Fibroblast of skin of left biceps (primary cell): ENCODE results near the gene BSN.

Experiments
- DNase-seq, 2 experiments: peaks; one replicate each; pipeline ENCODE4 v3.0.0-alpha.2; 2013; ENCODE audit warnings: low read depth in 2 of 2

BSN gene

GRCh38 chr3:49629451-49629850, 75.2 kb downstream of the BSN start:
- DNase-seq, result no peak

GRCh38 chr3:49629866-49630265, 75.6 kb downstream of the BSN start:
- DNase-seq, result no peak

GRCh38 chr3:49630784-49631183, 76.5 kb downstream of the BSN start:
- DNase-seq, result no peak

GRCh38 chr3:49634736-49635135, 80.5 kb downstream of the BSN start:
- DNase-seq, result no peak

- DNase-seq, result no peak
Observed at GRCh38 chr3:49636883-49637609, 82.8 kb downstream of the BSN start.

GRCh38 chr3:49638445-49638844, 84.2 kb downstream of the BSN start:
- no peak for DNase-seq

GRCh38 chr3:49639551-49639950, 85.3 kb downstream of the BSN start:
- no peak for DNase-seq

GRCh38 chr3:49641292-49641691, 87.0 kb downstream of the BSN start:
- no peak for DNase-seq

- DNase-seq, result no peak
Observed at GRCh38 chr3:49641921-49642707, 87.8 kb downstream of the BSN start.

- no peak for DNase-seq
Observed at GRCh38 chr3:49642708-49643145, 88.5 kb downstream of the BSN start.

- no peak for DNase-seq
Observed at GRCh38 chr3:49644684-49645083, 90.4 kb downstream of the BSN start.

- DNase-seq, result no peak
Observed at GRCh38 chr3:49646236-49646635, 92.0 kb downstream of the BSN start.

GRCh38 chr3:49647741-49648140, 93.5 kb downstream of the BSN start:
- no peak for DNase-seq

- DNase-seq, result no peak
Observed at GRCh38 chr3:49648354-49649019, 94.2 kb downstream of the BSN start.

- DNase-seq, result no peak
Observed at GRCh38 chr3:49649576-49649975, 95.3 kb downstream of the BSN start.

- no peak for DNase-seq
Observed at GRCh38 chr3:49650177-49650576, 95.9 kb downstream of the BSN start.

- no peak for DNase-seq
Observed at GRCh38 chr3:49650637-49651036, 96.4 kb downstream of the BSN start.

- no peak for DNase-seq
Observed at GRCh38 chr3:49652218-49652902, 98.1 kb downstream of the BSN start.

- DNase-seq, result no peak
Observed at GRCh38 chr3:49652903-49653415, 98.7 kb downstream of the BSN start.

GRCh38 chr3:49653621-49654020, 99.3 kb downstream of the BSN start:
- no peak for DNase-seq

- DNase-seq, result no peak
Observed at GRCh38 chr3:49654176-49654825, 100.0 kb downstream of the BSN start.
